Measurements from ENCODE around the gene CALHM3. TPM values are rescaled to one million over a fixed set of nuclear protein-coding genes. Genes with fewer than 3 reads are reported as not detected.

Gene CALHM3
- total RNA-seq, 1 experiment from 2014 or later: not detected

- ChIA-PET CTCF (interaction anchor here (0.6 to 1.1 kb wide), 2 partner anchors 50 to 133 kb away, joined by 4 read pairs; no protein-coding TSS in a partner anchor), POLR2A (ENCODE audit: low non-redundant PET) (interaction anchor here (0.7 kb wide), 1 partner anchor 50 kb away, joined by 4 read pairs; no protein-coding TSS in a partner anchor)
- Histone ChIP-seq H3K27me3 (replicated peaks; ENCODE audit: insufficient read depth, low read depth, low read length, poor library complexity) (peaks cover 43% of the 10 kb centered on the region), H3K27ac (ENCODE audit: low read depth, low read length, poor library complexity, severe bottlenecking) (no peak overlapping the region), H3K4me3 (ENCODE audit: low read depth, low read length, poor library complexity, severe bottlenecking) (peak overlapping the region; percentile 58), H3K9me3 (ENCODE audit: low read depth, low read length, poor library complexity, severe bottlenecking) (no peaks in the 10 kb centered on the region), H3K36me3 (ENCODE audit: insufficient read depth, low read length, poor library complexity, severe bottlenecking) (no peaks in the 10 kb centered on the region), H3K4me1 (ENCODE audit: insufficient read depth, low read length, poor library complexity, severe bottlenecking) (peaks cover 15% of the 10 kb centered on the region)
- intact Hi-C loops (cut with micrococcal nuclease; ENCODE audit: unreplicated experiment): no loop called here
- no peak for DNase-seq (ENCODE audit: low spot score)
- BruUV-seq (replicated peaks): no TSS peak
- no peak for TF ChIP-seq EZH2 (IDR thresholded peaks at IDR 0.05; ENCODE audit: borderline replicate concordance, low read depth, low read length, poor library complexity, severe bottlenecking)
- no peak for TF ChIP-seq CTCF (conservative IDR thresholded peaks at IDR 0.05; ENCODE audit: low read depth, low read length)
Observed at GRCh38 chr10:103492655-103493261, 13.7 kb upstream of the CALHM3 start.

DNA sequence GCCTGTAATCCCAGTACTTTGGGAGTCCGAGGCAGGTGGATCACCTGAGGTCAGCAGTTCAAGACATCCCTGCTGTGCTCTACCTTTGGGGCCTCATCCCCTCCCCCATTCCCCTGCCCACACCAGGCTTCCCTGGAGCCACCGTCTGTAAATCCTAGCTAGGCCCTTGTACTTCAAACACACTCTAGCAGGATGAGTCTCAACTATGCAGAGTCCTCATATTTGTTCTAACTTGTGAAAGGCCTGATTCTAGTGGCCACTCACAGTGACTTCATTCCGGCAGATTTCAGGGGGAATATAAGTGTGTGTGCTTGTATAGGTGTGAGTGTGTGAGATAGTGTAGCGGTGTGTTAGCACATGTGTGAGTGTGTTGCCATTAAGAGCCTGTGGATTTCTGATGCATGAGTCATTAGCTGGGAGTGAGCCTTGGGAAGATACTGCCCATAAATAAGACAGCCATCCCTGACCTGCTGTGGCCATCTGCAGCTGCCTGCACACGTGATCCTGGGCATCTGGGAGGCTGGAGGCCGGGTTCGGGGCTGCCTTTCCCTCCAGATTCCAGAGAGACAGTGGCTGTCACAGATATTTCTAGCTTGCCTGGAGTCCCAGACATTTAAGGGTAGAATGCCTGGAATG is 12.8 kb upstream of the CALHM3 start:
- ChIA-PET CTCF (no interaction called here), POLR2A (ENCODE audit: low non-redundant PET) (no interaction called here)
- H3K9me3 ChIP-seq (ENCODE audit: low read depth, low read length, poor library complexity, severe bottlenecking): no peaks in the 10 kb centered on the region
- H3K4me1 ChIP-seq (ENCODE audit: insufficient read depth, low read length, poor library complexity, severe bottlenecking): peaks cover 15% of the 10 kb centered on the region
- no TSS peak for BruUV-seq (replicated peaks)
- no peak overlapping the region for H3K27ac ChIP-seq (ENCODE audit: low read depth, low read length, poor library complexity, severe bottlenecking)
- TF ChIP-seq EZH2 (IDR thresholded peaks at IDR 0.05; ENCODE audit: borderline replicate concordance, low read depth, low read length, poor library complexity, severe bottlenecking) (no peak), CTCF (conservative IDR thresholded peaks at IDR 0.05; ENCODE audit: low read depth, low read length) (no peak)
- H3K4me3 ChIP-seq (ENCODE audit: low read depth, low read length, poor library complexity, severe bottlenecking): no peak overlapping the region
- H3K36me3 ChIP-seq (ENCODE audit: insufficient read depth, low read length, poor library complexity, severe bottlenecking): no peaks in the 10 kb centered on the region
- DNase-seq (ENCODE audit: low spot score): peak; percentile 39
- intact Hi-C loops (cut with micrococcal nuclease; ENCODE audit: unreplicated experiment): no loop called here
- peaks cover 34% of the 10 kb centered on the region for H3K27me3 ChIP-seq (replicated peaks; ENCODE audit: insufficient read depth, low read depth, low read length, poor library complexity)

- Histone ChIP-seq H3K27ac (ENCODE audit: low read depth, low read length, poor library complexity, severe bottlenecking) (no peak overlapping the region), H3K9me3 (ENCODE audit: low read depth, low read length, poor library complexity, severe bottlenecking) (no peaks in the 10 kb centered on the region), H3K4me3 (ENCODE audit: low read depth, low read length, poor library complexity, severe bottlenecking) (no peak overlapping the region), H3K4me1 (ENCODE audit: insufficient read depth, low read length, poor library complexity, severe bottlenecking) (peaks cover 15% of the 10 kb centered on the region), H3K27me3 (replicated peaks; ENCODE audit: insufficient read depth, low read depth, low read length, poor library complexity) (peaks cover 25% of the 10 kb centered on the region), H3K36me3 (ENCODE audit: insufficient read depth, low read length, poor library complexity, severe bottlenecking) (no peaks in the 10 kb centered on the region)
- ChIA-PET POLR2A (ENCODE audit: low non-redundant PET) (no interaction called here), CTCF (no interaction called here)
- TF ChIP-seq CTCF (conservative IDR thresholded peaks at IDR 0.05; ENCODE audit: low read depth, low read length) (no peak), EZH2 (IDR thresholded peaks at IDR 0.05; ENCODE audit: borderline replicate concordance, low read depth, low read length, poor library complexity, severe bottlenecking) (no peak)
- DNase-seq (ENCODE audit: low spot score): no peak
- intact Hi-C loops (cut with micrococcal nuclease; ENCODE audit: unreplicated experiment): no loop called here
- BruUV-seq (replicated peaks): no TSS peak
Observed at GRCh38 chr10:103490986-103491314, 11.9 kb upstream of the CALHM3 start.

All from A673 (cell line).